Neural cell (in vitro differentiated cells): ENCODE data around the gene RERE. TPM values are rescaled to one million over a fixed set of nuclear protein-coding genes. Genes with fewer than 3 reads are reported as not detected.

Experiments used
- H2AFZ ChIP-seq: fragments of 200-600, 300-800 bp; sonication (generic), shearing (Covaris generic); 2 replicates; pipeline ENCODE4 v1.6.0; 2014; ENCODE audit warnings: low read depth, mild to moderate bottlenecking, antibody characterized with exemption, low read length, moderate library complexity
- H3F3A ChIP-seq: fragments of 200-600 bp; shearing (Covaris generic); 2 replicates; pipeline ENCODE4 v1.6.1; 2016; ENCODE audit warnings: mild to moderate bottlenecking, moderate library complexity, mixed read lengths, antibody characterized with exemption, low read length; ENCODE audit not compliant: insufficient read depth, poor library complexity, severe bottlenecking
- H3K27ac ChIP-seq: fragments of 200-600, 300-800 bp; sonication (generic), shearing (Covaris generic); 2 replicates; pipeline ENCODE4 v1.5.1; 2014; ENCODE audit warnings: mild to moderate bottlenecking, low read length, moderate library complexity
- H3K27me3 ChIP-seq: fragments of 300-800, 200-600 bp; sonication (generic), shearing (Covaris generic); 2 replicates; pipeline ENCODE4 v1.6.0; 2014; ENCODE audit warnings: mild to moderate bottlenecking, low read depth, low read length, moderate library complexity; ENCODE audit not compliant: insufficient read depth
- H3K36me3 ChIP-seq: fragments of 300-800, 200-600 bp; sonication (generic), shearing (Covaris generic); 2 replicates; pipeline ENCODE4 v1.5.1; 2014; ENCODE audit warnings: mild to moderate bottlenecking, antibody characterized with exemption, low read length, moderate library complexity; ENCODE audit not compliant: insufficient read depth
- H3K4me2 ChIP-seq: fragments of 300-800, 200-600 bp; sonication (generic), shearing (Covaris generic); 2 replicates; pipeline ENCODE4 v1.6.0; 2014; ENCODE audit warnings: mild to moderate bottlenecking, low read length
- H3K4me3 ChIP-seq: fragments of 300-800, 200-600 bp; sonication (generic), shearing (Covaris generic); 2 replicates; pipeline ENCODE4 v1.5.1; 2014; ENCODE audit warnings: mild to moderate bottlenecking, low read length, moderate library complexity
- H3K79me2 ChIP-seq: fragments of 200-600 bp; shearing (Covaris generic); replicated peaks from 2 replicates; pipeline ENCODE4 v1.6.0; 2014; ENCODE audit warnings: mild to moderate bottlenecking, low read length, moderate library complexity; ENCODE audit not compliant: insufficient read depth
- H3K9ac ChIP-seq: fragments of 300-800, 200-600 bp; sonication (generic), shearing (Covaris generic); 2 replicates; pipeline ENCODE4 v1.6.1; 2016; ENCODE audit warnings: mild to moderate bottlenecking, low read length, mixed read lengths
- H3K9me2 ChIP-seq: fragments of 200-600 bp; shearing (Covaris generic); 2 replicates; pipeline ENCODE4 v1.6.1; 2016; ENCODE audit warnings: mild to moderate bottlenecking, low read length, mixed read lengths; ENCODE audit not compliant: insufficient read depth
- H3K9me3 ChIP-seq: fragments of 200-600, 300-800 bp; sonication (generic), shearing (Covaris generic); 2 replicates; pipeline ENCODE4 v1.6.1; 2016; ENCODE audit warnings: mild to moderate bottlenecking, mixed run types, low read length, moderate library complexity, mixed read lengths
- H4K20me1 ChIP-seq: fragments of 200-600 bp; shearing (Covaris generic); 2 replicates; pipeline ENCODE4 v1.6.1; 2016; ENCODE audit warnings: mild to moderate bottlenecking, mixed run types; ENCODE audit not compliant: insufficient read depth
- EP300 ChIP-seq: fragments of 450-650 bp; conservative IDR thresholded peaks from 2 replicates; pipeline ENCODE4 v1.6.1; 2014; ENCODE audit warnings: antibody characterized with exemption, mild to moderate bottlenecking, moderate library complexity; ENCODE audit not compliant: poor library complexity, severe bottlenecking
- EZH2 ChIP-seq: fragments of 200-600, 300-800 bp; shearing (Covaris generic), sonication (generic); IDR thresholded peaks from 2 replicates; pipeline ENCODE4 v1.6.1; 2014; ENCODE audit warnings: antibody characterized with exemption, low read length, borderline replicate concordance, mild to moderate bottlenecking; ENCODE audit not compliant: insufficient read depth, poor library complexity, severe bottlenecking
- MXI1 ChIP-seq: fragments of 450-650 bp; conservative IDR thresholded peaks from 2 replicates; pipeline ENCODE4 v1.6.1; 2014; ENCODE audit warnings: antibody characterized with exemption, mild to moderate bottlenecking; ENCODE audit not compliant: poor library complexity, severe bottlenecking
- POLR2AphosphoS5 ChIP-seq: IDR thresholded peaks from 2 replicates; pipeline ENCODE4 v1.6.1; 2012
- RAD21 ChIP-seq: fragments of 450-650 bp; conservative IDR thresholded peaks from 2 replicates; pipeline ENCODE4 v1.6.1; 2014; ENCODE audit warnings: antibody characterized with exemption, mild to moderate bottlenecking, moderate library complexity
- SMC3 ChIP-seq: fragments of 450-650 bp; conservative IDR thresholded peaks from 2 replicates; pipeline ENCODE4 v1.6.1; 2014; ENCODE audit warnings: antibody characterized with exemption, mild to moderate bottlenecking, moderate library complexity; ENCODE audit not compliant: poor library complexity
- TAF1 ChIP-seq: IDR thresholded peaks from 2 replicates; pipeline ENCODE4 v1.6.1; 2012; ENCODE audit warnings: low read depth
- polyA plus RNA-seq: library from polyadenylated mRNA; depleted of rRNA; stranded (reverse); fragments of >200 nt; gene quantifications from 2 replicates; pipeline ENCODE4 v1.2.3, GENCODE V29; 2014
- TF ChIP-seq, protein P1 (sequence below): fragments of 450-650 bp; IDR thresholded peaks from 2 replicates; pipeline ENCODE4 v1.5.1; 2014; ENCODE audit warnings: antibody characterized with exemption, mild to moderate bottlenecking, moderate library complexity; ENCODE audit not compliant: poor library complexity, severe bottlenecking
- TF ChIP-seq, protein P2 (sequence below): IDR thresholded peaks from 2 replicates; pipeline ENCODE4 v1.6.1; 2012; ENCODE audit warnings: borderline replicate concordance

RERE gene
- polyA plus RNA-seq, 1 donor from 2014 or later: 21.0 TPM

DNA sequence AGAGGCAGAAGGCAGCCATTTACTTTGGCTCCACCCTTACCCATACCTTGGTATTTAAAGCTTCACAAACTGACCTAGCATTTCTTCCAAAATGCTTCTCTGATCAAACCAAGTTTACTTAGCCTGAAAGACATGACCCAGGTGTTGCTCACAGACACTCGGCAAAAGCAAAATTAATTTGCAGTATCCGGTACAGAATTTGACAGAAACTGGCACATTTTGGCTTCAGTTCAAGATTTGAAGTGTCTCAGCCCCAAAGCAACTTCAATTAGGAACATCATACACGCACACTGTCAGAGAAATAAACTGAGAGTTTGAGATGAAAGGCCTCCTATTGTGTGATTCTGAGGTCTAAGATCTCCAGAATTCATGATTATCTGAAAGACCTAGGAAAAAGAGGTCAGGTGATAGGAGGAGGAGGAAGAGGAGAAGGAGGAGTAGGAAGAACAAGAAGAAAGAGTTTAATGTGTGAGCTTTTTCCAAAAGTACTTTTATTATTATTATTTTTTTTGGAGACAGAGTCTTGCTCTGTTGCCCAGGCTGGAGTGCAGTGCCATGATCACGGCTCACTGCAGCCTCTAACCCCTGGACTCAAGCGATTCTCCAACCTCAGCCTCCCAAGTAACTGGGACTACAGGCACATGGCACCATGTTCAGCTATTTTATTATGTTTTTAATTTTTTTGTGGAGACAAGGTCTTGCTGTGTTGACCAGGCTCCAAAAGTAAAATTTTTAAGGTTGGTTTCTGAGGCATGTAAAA, 355.9 kb downstream of the RERE start (continued):
- TF ChIP-seq, protein P1, sequence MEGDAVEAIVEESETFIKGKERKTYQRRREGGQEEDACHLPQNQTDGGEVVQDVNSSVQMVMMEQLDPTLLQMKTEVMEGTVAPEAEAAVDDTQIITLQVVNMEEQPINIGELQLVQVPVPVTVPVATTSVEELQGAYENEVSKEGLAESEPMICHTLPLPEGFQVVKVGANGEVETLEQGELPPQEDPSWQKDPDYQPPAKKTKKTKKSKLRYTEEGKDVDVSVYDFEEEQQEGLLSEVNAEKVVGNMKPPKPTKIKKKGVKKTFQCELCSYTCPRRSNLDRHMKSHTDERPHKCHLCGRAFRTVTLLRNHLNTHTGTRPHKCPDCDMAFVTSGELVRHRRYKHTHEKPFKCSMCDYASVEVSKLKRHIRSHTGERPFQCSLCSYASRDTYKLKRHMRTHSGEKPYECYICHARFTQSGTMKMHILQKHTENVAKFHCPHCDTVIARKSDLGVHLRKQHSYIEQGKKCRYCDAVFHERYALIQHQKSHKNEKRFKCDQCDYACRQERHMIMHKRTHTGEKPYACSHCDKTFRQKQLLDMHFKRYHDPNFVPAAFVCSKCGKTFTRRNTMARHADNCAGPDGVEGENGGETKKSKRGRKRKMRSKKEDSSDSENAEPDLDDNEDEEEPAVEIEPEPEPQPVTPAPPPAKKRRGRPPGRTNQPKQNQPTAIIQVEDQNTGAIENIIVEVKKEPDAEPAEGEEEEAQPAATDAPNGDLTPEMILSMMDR: no peak

DNA sequence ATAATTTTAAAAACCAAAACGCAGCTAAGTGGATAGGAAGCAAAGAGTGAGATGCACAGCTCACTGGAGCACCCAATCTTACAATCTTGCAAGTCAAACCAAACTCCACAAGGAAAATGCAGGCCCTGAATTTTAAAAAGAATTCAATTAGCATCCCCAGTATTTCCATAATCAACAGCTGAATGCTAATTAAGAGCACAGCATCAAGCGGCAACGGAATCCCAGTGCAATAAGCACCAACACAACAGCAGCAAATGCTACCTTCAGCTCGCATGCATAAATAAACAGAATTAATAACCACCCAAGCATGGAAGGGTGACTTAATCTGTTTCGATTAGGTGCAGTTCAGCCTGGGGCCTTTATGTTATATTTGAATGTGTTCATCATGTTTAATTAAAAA, 356.7 kb downstream of the RERE start:
- Histone ChIP-seq H3K9me2 (no peaks in the 10 kb centered on the region), H3K9ac (no peak overlapping the region), H3K9me3 (no peaks in the 10 kb centered on the region), H3F3A (peaks cover 6% of the 10 kb centered on the region), H2AFZ (no peak overlapping the region), H3K36me3 (no peaks in the 10 kb centered on the region), H4K20me1 (no peaks in the 10 kb centered on the region), H3K27ac (peak overlapping the region; percentile 34), H3K4me2 (peak overlapping the region; percentile 44), H3K79me2 (peaks cover 21% of the 10 kb centered on the region), H3K4me3 (no peak overlapping the region), H3K27me3 (no peaks in the 10 kb centered on the region)
- no peak for TF ChIP-seq RAD21
- no peak for TF ChIP-seq MXI1
- TF ChIP-seq, protein P2, sequence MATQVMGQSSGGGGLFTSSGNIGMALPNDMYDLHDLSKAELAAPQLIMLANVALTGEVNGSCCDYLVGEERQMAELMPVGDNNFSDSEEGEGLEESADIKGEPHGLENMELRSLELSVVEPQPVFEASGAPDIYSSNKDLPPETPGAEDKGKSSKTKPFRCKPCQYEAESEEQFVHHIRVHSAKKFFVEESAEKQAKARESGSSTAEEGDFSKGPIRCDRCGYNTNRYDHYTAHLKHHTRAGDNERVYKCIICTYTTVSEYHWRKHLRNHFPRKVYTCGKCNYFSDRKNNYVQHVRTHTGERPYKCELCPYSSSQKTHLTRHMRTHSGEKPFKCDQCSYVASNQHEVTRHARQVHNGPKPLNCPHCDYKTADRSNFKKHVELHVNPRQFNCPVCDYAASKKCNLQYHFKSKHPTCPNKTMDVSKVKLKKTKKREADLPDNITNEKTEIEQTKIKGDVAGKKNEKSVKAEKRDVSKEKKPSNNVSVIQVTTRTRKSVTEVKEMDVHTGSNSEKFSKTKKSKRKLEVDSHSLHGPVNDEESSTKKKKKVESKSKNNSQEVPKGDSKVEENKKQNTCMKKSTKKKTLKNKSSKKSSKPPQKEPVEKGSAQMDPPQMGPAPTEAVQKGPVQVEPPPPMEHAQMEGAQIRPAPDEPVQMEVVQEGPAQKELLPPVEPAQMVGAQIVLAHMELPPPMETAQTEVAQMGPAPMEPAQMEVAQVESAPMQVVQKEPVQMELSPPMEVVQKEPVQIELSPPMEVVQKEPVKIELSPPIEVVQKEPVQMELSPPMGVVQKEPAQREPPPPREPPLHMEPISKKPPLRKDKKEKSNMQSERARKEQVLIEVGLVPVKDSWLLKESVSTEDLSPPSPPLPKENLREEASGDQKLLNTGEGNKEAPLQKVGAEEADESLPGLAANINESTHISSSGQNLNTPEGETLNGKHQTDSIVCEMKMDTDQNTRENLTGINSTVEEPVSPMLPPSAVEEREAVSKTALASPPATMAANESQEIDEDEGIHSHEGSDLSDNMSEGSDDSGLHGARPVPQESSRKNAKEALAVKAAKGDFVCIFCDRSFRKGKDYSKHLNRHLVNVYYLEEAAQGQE: no peak

DNA sequence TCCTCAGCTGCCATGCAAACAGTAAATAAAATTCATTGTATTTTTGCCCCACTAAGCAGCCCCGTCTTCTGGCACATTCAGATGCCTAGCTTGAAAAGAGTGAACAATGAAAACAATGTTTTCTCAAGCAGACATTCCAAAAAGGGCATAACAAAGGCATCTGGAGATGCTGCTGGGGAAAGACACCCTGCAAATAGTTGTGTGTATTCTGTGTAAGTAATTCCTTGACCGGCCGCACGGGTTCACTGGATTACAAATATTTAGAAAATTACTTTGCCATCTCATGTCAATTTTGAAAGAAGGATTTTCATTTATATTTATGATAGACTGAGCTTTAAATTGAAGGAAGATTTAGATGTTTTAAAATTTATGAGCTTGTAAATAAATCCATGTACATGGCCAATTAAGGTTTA, 357.3 kb downstream of the RERE start:
- Histone ChIP-seq H3K9ac (peak overlapping the region; percentile 41), H3K4me3 (peak overlapping the region; percentile 24), H3K36me3 (no peaks in the 10 kb centered on the region), H4K20me1 (no peaks in the 10 kb centered on the region), H3F3A (peaks cover 6% of the 10 kb centered on the region), H3K9me3 (no peaks in the 10 kb centered on the region), H3K4me2 (peak overlapping the region; percentile 44), H3K79me2 (peaks cover 21% of the 10 kb centered on the region), H2AFZ (no peak overlapping the region), H3K9me2 (no peaks in the 10 kb centered on the region), H3K27ac (peak overlapping the region; percentile 34), H3K27me3 (no peaks in the 10 kb centered on the region)
- TF ChIP-seq TAF1: no peak
- TF ChIP-seq RAD21: peak; percentile 36
- no peak for TF ChIP-seq MXI1
- no peak for TF ChIP-seq EZH2
- TF ChIP-seq EP300: no peak
- TF ChIP-seq, protein P2: no peak
- TF ChIP-seq SMC3: peak; percentile 30
- no peak for TF ChIP-seq POLR2AphosphoS5
- TF ChIP-seq, protein P1: peak; percentile 54
